H9 (cell line): ENCODE results near the gene NHSL1. TPM values are rescaled to one million over a fixed set of nuclear protein-coding genes. Genes with fewer than 3 reads are reported as not detected.

Experiments used
- DNase-seq: peaks from one replicate; pipeline ENCODE4 v3.0.0-alpha.2; 2017
- H2AFZ ChIP-seq: one replicate; pipeline ENCODE4 v1.6.1; 2013; ENCODE audit warnings: mild to moderate bottlenecking, low read length, control low read depth, moderate library complexity
- H2AK5ac ChIP-seq: 2 replicates; pipeline ENCODE4 v1.6.1; 2013; ENCODE audit warnings: low read length, control low read depth, mixed read lengths; ENCODE audit not compliant: insufficient read length
- H2BK120ac ChIP-seq: one replicate; pipeline ENCODE4 v1.6.1; 2013; ENCODE audit warnings: low read depth, mild to moderate bottlenecking, low read length, control low read depth, inconsistent platforms; ENCODE audit not compliant: poor library complexity, severe bottlenecking
- H2BK12ac ChIP-seq: 2 replicates; pipeline ENCODE4 v1.6.1; 2013; ENCODE audit warnings: low read length, control low read depth, mixed read lengths, low read depth; ENCODE audit not compliant: insufficient read length
- H2BK15ac ChIP-seq: 2 replicates; pipeline ENCODE4 v1.6.1; 2013; ENCODE audit warnings: low read depth, low read length, control low read depth
- H2BK20ac ChIP-seq: one replicate; pipeline ENCODE4 v1.6.1; 2013; ENCODE audit warnings: low read depth, mild to moderate bottlenecking, low read length, control low read depth, inconsistent platforms; ENCODE audit not compliant: poor library complexity, severe bottlenecking
- H2BK5ac ChIP-seq: 2 replicates; pipeline ENCODE4 v1.6.1; 2013; ENCODE audit warnings: low read length, control low read depth, mixed read lengths; ENCODE audit not compliant: insufficient read length
- H3K14ac ChIP-seq: 2 replicates; pipeline ENCODE4 v1.6.1; 2013; ENCODE audit warnings: low read length, control low read depth; ENCODE audit not compliant: insufficient read depth
- H3K18ac ChIP-seq: 2 replicates; pipeline ENCODE4 v1.6.1; 2013; ENCODE audit warnings: low read depth, mild to moderate bottlenecking, mixed read lengths, low read length, control low read depth; ENCODE audit not compliant: insufficient read length
- H3K23ac ChIP-seq: 2 replicates; pipeline ENCODE4 v1.6.1; 2013; ENCODE audit warnings: low read length, control low read depth, mixed read lengths, low read depth; ENCODE audit not compliant: insufficient read length
- H3K23me2 ChIP-seq: 2 replicates; pipeline ENCODE4 v1.6.1; 2013; ENCODE audit warnings: low read depth, mild to moderate bottlenecking, mixed read lengths, low read length, control low read depth; ENCODE audit not compliant: insufficient read length, poor library complexity, severe bottlenecking
- H3K27ac ChIP-seq: 2 replicates; pipeline ENCODE4 v1.5.1; 2013; ENCODE audit warnings: low read length, control low read depth, mixed read lengths, low read depth; ENCODE audit not compliant: insufficient read length
- H3K27me3 ChIP-seq: 2 replicates; pipeline ENCODE4 v1.6.1; 2013; ENCODE audit warnings: low read length, control low read depth, inconsistent platforms; ENCODE audit not compliant: insufficient read depth
- H3K4ac ChIP-seq: 2 replicates; pipeline ENCODE4 v1.6.1; 2013; ENCODE audit warnings: low read depth, mild to moderate bottlenecking, control low read depth, inconsistent platforms, low read length, moderate library complexity
- H3K4me1 ChIP-seq: 2 replicates; pipeline ENCODE4 v1.6.1; 2013; ENCODE audit warnings: low read length, control low read depth, inconsistent platforms; ENCODE audit not compliant: insufficient read depth
- H3K4me2 ChIP-seq: 2 replicates; pipeline ENCODE4 v1.6.1; 2013; ENCODE audit warnings: low read length, control low read depth, mixed read lengths; ENCODE audit not compliant: insufficient read length, insufficient read depth
- H3K56ac ChIP-seq: 2 replicates; pipeline ENCODE4 v1.6.1; 2013; ENCODE audit warnings: low read depth, mild to moderate bottlenecking, mixed read lengths, low read length, control low read depth; ENCODE audit not compliant: insufficient read length
- H3K79me1 ChIP-seq: 2 replicates; pipeline ENCODE4 v1.6.1; 2013; ENCODE audit warnings: low read depth, mild to moderate bottlenecking, moderate library complexity, low read length, control low read depth, inconsistent platforms; ENCODE audit not compliant: insufficient read depth, poor library complexity, severe bottlenecking
- H3K79me2 ChIP-seq: 2 replicates; pipeline ENCODE4 v1.6.1; 2013; ENCODE audit warnings: low read length, control low read depth, inconsistent platforms; ENCODE audit not compliant: insufficient read depth
- H3K9ac ChIP-seq: 2 replicates; pipeline ENCODE4 v1.6.1; 2013; ENCODE audit warnings: low read length, control low read depth, mixed read lengths; ENCODE audit not compliant: insufficient read length; ENCODE audit errors: extremely low read depth
- H3K9me3 ChIP-seq: one replicate; pipeline ENCODE4 v1.6.1; 2013; ENCODE audit warnings: low read depth, low read length, inconsistent platforms; ENCODE audit not compliant: control insufficient read depth
- H3T11ph ChIP-seq: one replicate; pipeline ENCODE4 v1.6.1; 2013; ENCODE audit warnings: mild to moderate bottlenecking, low read length, control low read depth, inconsistent platforms
- H4K20me1 ChIP-seq: one replicate; pipeline ENCODE4 v1.6.1; 2013; ENCODE audit not compliant: control insufficient read depth, insufficient read length, insufficient read depth
- H4K5ac ChIP-seq: 2 replicates; pipeline ENCODE4 v1.6.1; 2013; ENCODE audit warnings: low read depth, mild to moderate bottlenecking, mixed read lengths, low read length, control low read depth; ENCODE audit not compliant: insufficient read length
- H4K8ac ChIP-seq: replicated peaks from 2 replicates; pipeline ENCODE4 v1.6.1; 2013; ENCODE audit warnings: low read length, control low read depth, mixed read lengths, low read depth; ENCODE audit not compliant: insufficient read length
- H4K91ac ChIP-seq: 2 replicates; pipeline ENCODE4 v1.6.1; 2013; ENCODE audit warnings: low read depth, mild to moderate bottlenecking, moderate library complexity, mixed read lengths, low read length, control low read depth; ENCODE audit not compliant: insufficient read length
- H3K27ac Mint-ChIP-seq, 3 experiments: 2 replicates in 2 of 3; 3 replicates in 1 of 3; pipeline ENCODE4 v1.8.0; 2020 to 2021; ENCODE audit warnings: mixed read lengths in 3 of 3, mild to moderate bottlenecking in 1 of 3, moderate library complexity in 1 of 3
- H3K27me3 Mint-ChIP-seq: 2 replicates; pipeline ENCODE4 v1.8.0; 2021; ENCODE audit warnings: low read depth, mild to moderate bottlenecking, moderate library complexity, mixed read lengths
- H3K36me3 Mint-ChIP-seq, 3 experiments: 2 replicates in 2 of 3; 3 replicates in 1 of 3; pipeline ENCODE4 v1.8.0; 2020 to 2021; ENCODE audit warnings: low read depth in 3 of 3, mixed read lengths in 3 of 3; ENCODE audit not compliant: insufficient read depth in 1 of 3
- H3K4me1 Mint-ChIP-seq, 2 experiments: 2 replicates each; pipeline ENCODE4 v1.8.0; 2020; ENCODE audit warnings: mixed read lengths in 2 of 2
- H3K4me3 Mint-ChIP-seq, 2 experiments: 2 replicates in 1 of 2; 3 replicates in 1 of 2; pipeline ENCODE4 v1.8.0; 2020 to 2021; ENCODE audit warnings: mild to moderate bottlenecking in 2 of 2, mixed read lengths in 2 of 2, moderate library complexity in 1 of 2
- H3K9me3 Mint-ChIP-seq, 2 experiments: 2 replicates in 1 of 2; 3 replicates in 1 of 2; pipeline ENCODE4 v1.8.0; 2020; ENCODE audit warnings: mild to moderate bottlenecking in 2 of 2, mixed read lengths in 2 of 2, moderate library complexity in 1 of 2
- CTCF ChIP-seq: fragments of 200-600 bp; sonication (generic); conservative IDR thresholded peaks from 3 replicates; pipeline ENCODE4 v1.8.0; 2021; ENCODE audit warnings: antibody characterized with exemption, mild to moderate bottlenecking
- WGBS: extraction: QIAGEN DNeasy Blood & Tissue Kit; methylation state at CpG from one replicate; pipeline ENCODE4 v1.1.7; 2013; ENCODE audit warnings: missing lambda C conversion rate, low lambda C conversion rate, mixed read lengths; ENCODE audit not compliant: insufficient read length; ENCODE audit errors: extremely low coverage; 5-methylcytosine and 5-hydroxymethylcytosine counted together
- total RNA-seq: library from RNA; stranded (reverse); gene quantifications from 2 replicates; pipeline ENCODE4 v1.2.1, GENCODE V29; 2021

The NHSL1 gene
- total RNA-seq, 1 experiment from 2014 or later, result 28.7 TPM

GRCh38 chr6:138431256-138432062 is 67.8 kb downstream of the NHSL1 start:
- no peak overlapping the region for H3T11ph ChIP-seq
- Mint-ChIP-seq H3K27me3 (no peaks in the 10 kb centered on the region), H3K4me1 (peaks cover 6 to 10% of the 10 kb centered on the region in 2 experiments; a peak in 3 of 4 replicates), H3K27ac (peak overlapping the region in 2 of 3 experiments; percentile 78 to 96; a peak in 4 of 7 replicates), H3K9me3 (no peaks in the 10 kb centered on the region), H3K4me3 (no peak overlapping the region), H3K36me3 (peaks cover 0 to 24% (median 3%) of the 10 kb centered on the region in 3 experiments; a peak in 5 of 7 replicates)
- no peak overlapping the region for H3K56ac ChIP-seq
- H3K9ac ChIP-seq, result no peak overlapping the region
- H3K4ac ChIP-seq, result no peak overlapping the region
- H3K79me2 ChIP-seq, result no peaks in the 10 kb centered on the region
- H2BK12ac ChIP-seq, result no peak overlapping the region
- H2BK15ac ChIP-seq, result no peak overlapping the region
- H2BK120ac ChIP-seq, result no peak overlapping the region
- H2BK5ac ChIP-seq, result no peak overlapping the region
- no peaks in the 10 kb centered on the region for H3K27me3 ChIP-seq
- no peak overlapping the region for H2AK5ac ChIP-seq
- H3K9me3 ChIP-seq, result no peaks in the 10 kb centered on the region
- H4K91ac ChIP-seq, result no peak overlapping the region
- no peak for TF ChIP-seq CTCF
- no peaks in the 10 kb centered on the region for H3K4me1 ChIP-seq
- no peak overlapping the region for H2AFZ ChIP-seq
- H3K27ac ChIP-seq, result no peak overlapping the region
- H3K4me2 ChIP-seq, result no peak overlapping the region
- no peaks in the 10 kb centered on the region for H4K20me1 ChIP-seq
- H3K23ac ChIP-seq, result no peak overlapping the region
- no peak overlapping the region for H3K18ac ChIP-seq
- no CpG with 5 or more reads among the region's 19 CpGs for WGBS
- H4K5ac ChIP-seq, result no peak overlapping the region
- H4K8ac ChIP-seq, result no peak overlapping the region
- H2BK20ac ChIP-seq, result no peak overlapping the region
- no peak for DNase-seq
- H3K23me2 ChIP-seq, result no peaks in the 10 kb centered on the region
- no peaks in the 10 kb centered on the region for H3K79me1 ChIP-seq
- H3K14ac ChIP-seq, result no peak overlapping the region
